Breast epithelium (tissue), 4 donors: ENCODE results near the gene UNC13B. TPM values are rescaled to one million over a fixed set of nuclear protein-coding genes. Genes with fewer than 3 reads are reported as not detected.

ENCODE experiments used
- DNase-seq, 2 donors: peaks; one replicate each; pipeline ENCODE4 v3.0.0-alpha.2; 2019; ENCODE audit warnings: low spot score in 2 of 2
- H3K27ac ChIP-seq, 2 donors: fragments of 200-600 bp; sonication (generic) in 1 of 2; one replicate each; pipeline ENCODE4 v1.5.1; 2016 to 2019; ENCODE audit warnings: mild to moderate bottlenecking in 1 of 2
- H3K27me3 ChIP-seq, 2 donors: fragments of 200-600 bp; sonication (generic) in 1 of 2; one replicate each; pipeline versions ENCODE4 v1.5.1 to v1.6.0; 2017 to 2019; ENCODE audit warnings: control low read depth in 1 of 2, mild to moderate bottlenecking in 1 of 2
- H3K36me3 ChIP-seq: fragments of 200-600 bp; one replicate; pipeline ENCODE4 v1.5.1; 2019
- H3K4me1 ChIP-seq, 2 donors: fragments of 200-600 bp; sonication (generic); one replicate each; pipeline ENCODE4 v1.5.1; 2016 to 2019; ENCODE audit warnings: control low read depth in 1 of 2
- H3K4me3 ChIP-seq, 3 donors: fragments of 200-600 bp; sonication (generic); 1 replicate in 2 of 3; 2 replicates in 1 of 3; pipeline ENCODE4 v1.5.1; 2016 to 2019; ENCODE audit warnings: mild to moderate bottlenecking in 3 of 3, moderate library complexity in 2 of 3
- H3K9me3 ChIP-seq, 2 donors: fragments of 200-600 bp; sonication (generic) in 1 of 2; one replicate each; pipeline ENCODE4 v1.5.1; 2016 to 2019; ENCODE audit warnings: control low read depth in 1 of 2
- POLR2A ChIP-seq: fragments of 450-650 bp; IDR thresholded peaks from one replicate; pipeline ENCODE4 v1.6.1; 2016; ENCODE audit warnings: antibody characterized with exemption, mild to moderate bottlenecking, moderate library complexity
- POLR2AphosphoS5 ChIP-seq, 3 donors: sonication (generic); formaldehyde crosslinking; IDR thresholded peaks; one replicate each; pipeline ENCODE4 v1.6.1; 2017; ENCODE audit warnings: antibody characterized with exemption in 3 of 3
- intact Hi-C: fragments of 100-400 bp; cut with DNase I; formaldehyde crosslinking; loops from one replicate; pipeline ENCODE4 v1.15.1; 2023; ENCODE audit warnings: low total_unique reads
- total RNA-seq, 3 donors: library from RNA; depleted of rRNA; stranded (reverse); fragments of >200 nt; gene quantifications; one replicate each; pipeline ENCODE4 v1.1.0, GENCODE V29; 2016
- TF ChIP-seq, protein P1 (sequence below), 3 donors: fragments of 450-650 bp; IDR thresholded peaks; one replicate each; pipeline ENCODE4 v1.5.1; 2016 to 2017; ENCODE audit warnings: antibody characterized with exemption in 3 of 3, mild to moderate bottlenecking in 3 of 3, moderate library complexity in 3 of 3

UNC13B gene
- total RNA-seq, 3 donors from 2014 or later: 19.3 to 36.6 (median 27.2) TPM

DNA sequence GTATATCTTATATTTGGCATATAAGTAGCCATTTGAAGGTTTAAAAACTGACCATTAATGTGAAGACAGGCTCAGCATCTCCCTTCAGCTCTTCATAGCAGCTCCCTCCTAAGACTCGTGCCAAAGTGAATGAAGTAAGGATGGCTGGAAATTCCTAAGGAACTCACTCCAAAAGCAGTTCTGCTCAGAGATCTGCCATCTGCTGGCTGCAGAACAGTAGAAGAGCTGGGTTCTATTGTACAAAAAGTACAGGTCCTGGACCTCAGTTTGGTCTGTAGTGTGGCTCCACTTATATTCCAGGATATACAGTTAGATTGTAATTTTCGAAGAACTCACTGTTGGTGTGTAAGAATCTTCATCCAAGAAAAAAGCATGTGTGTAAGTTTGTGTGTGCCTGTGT lies 223.2 kb downstream of the UNC13B start:
- Histone ChIP-seq H3K4me3 (no peak overlapping the region), H3K4me1 (no peaks in the 10 kb centered on the region), H3K27ac (no peak overlapping the region), H3K9me3 (no peaks in the 10 kb centered on the region), H3K27me3 (no peaks in the 10 kb centered on the region), H3K36me3 (no peaks in the 10 kb centered on the region)
- no peak for DNase-seq
- TF ChIP-seq, protein P1, sequence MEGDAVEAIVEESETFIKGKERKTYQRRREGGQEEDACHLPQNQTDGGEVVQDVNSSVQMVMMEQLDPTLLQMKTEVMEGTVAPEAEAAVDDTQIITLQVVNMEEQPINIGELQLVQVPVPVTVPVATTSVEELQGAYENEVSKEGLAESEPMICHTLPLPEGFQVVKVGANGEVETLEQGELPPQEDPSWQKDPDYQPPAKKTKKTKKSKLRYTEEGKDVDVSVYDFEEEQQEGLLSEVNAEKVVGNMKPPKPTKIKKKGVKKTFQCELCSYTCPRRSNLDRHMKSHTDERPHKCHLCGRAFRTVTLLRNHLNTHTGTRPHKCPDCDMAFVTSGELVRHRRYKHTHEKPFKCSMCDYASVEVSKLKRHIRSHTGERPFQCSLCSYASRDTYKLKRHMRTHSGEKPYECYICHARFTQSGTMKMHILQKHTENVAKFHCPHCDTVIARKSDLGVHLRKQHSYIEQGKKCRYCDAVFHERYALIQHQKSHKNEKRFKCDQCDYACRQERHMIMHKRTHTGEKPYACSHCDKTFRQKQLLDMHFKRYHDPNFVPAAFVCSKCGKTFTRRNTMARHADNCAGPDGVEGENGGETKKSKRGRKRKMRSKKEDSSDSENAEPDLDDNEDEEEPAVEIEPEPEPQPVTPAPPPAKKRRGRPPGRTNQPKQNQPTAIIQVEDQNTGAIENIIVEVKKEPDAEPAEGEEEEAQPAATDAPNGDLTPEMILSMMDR (IDR thresholded peaks at IDR 0.05): peak in 1 of 3 donors; percentile 24
- TF ChIP-seq POLR2A: no peak
- intact Hi-C loops: no loop called here

- H3K4me3 ChIP-seq: no peak overlapping the region
- TF ChIP-seq, protein P1 (IDR thresholded peaks at IDR 0.05): no peak
- TF ChIP-seq POLR2AphosphoS5 (IDR thresholded peaks at IDR 0.05) (no peak), POLR2A (no peak)
- H3K27ac ChIP-seq: no peak overlapping the region
- intact Hi-C loops: no loop called here
- H3K36me3 ChIP-seq: peaks cover 10% of the 10 kb centered on the region
- no peaks in the 10 kb centered on the region for H3K9me3 ChIP-seq
- H3K27me3 ChIP-seq: no peaks in the 10 kb centered on the region
- no peak for DNase-seq
- no peaks in the 10 kb centered on the region for H3K4me1 ChIP-seq
Measured at GRCh38 chr9:35395076-35395705, 233.4 kb downstream of the UNC13B start.

DNA sequence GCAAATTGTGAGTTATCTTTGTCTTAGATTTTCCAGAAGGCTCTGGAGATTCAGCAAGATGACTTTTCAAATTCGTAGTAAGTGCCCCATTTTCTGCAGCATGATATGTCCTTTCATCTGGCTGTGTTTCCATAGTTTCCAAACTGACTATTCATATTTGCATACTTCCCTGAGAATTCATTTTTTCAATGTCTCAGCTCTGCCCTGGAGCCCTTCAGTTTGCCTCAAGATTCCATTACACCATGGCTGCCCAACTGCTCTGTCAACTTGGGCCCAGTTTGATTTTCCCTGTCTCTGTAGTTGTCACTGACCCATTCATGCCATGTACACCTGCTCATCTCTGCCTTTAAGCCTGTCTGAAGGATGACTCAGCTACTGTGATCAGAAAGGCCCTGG lies 233.9 kb downstream of the UNC13B start:
- no peaks in the 10 kb centered on the region for H3K9me3 ChIP-seq
- no peaks in the 10 kb centered on the region for H3K4me1 ChIP-seq
- peaks cover 10% of the 10 kb centered on the region for H3K36me3 ChIP-seq
- DNase-seq: no peak
- TF ChIP-seq POLR2AphosphoS5 (IDR thresholded peaks at IDR 0.05) (no peak), POLR2A (no peak)
- TF ChIP-seq, protein P1 (IDR thresholded peaks at IDR 0.05): no peak
- intact Hi-C loops: no loop called here
- H3K27ac ChIP-seq: no peak overlapping the region
- no peaks in the 10 kb centered on the region for H3K27me3 ChIP-seq
- H3K4me3 ChIP-seq: no peak overlapping the region

- Histone ChIP-seq H3K27ac (no peak overlapping the region), H3K9me3 (no peaks in the 10 kb centered on the region), H3K27me3 (no peaks in the 10 kb centered on the region), H3K4me3 (no peak overlapping the region), H3K36me3 (peaks cover 10% of the 10 kb centered on the region), H3K4me1 (no peaks in the 10 kb centered on the region)
- DNase-seq: no peak
- no peak for TF ChIP-seq POLR2A
- no peak for TF ChIP-seq POLR2AphosphoS5 (IDR thresholded peaks at IDR 0.05)
- TF ChIP-seq, protein P1 (IDR thresholded peaks at IDR 0.05): no peak
- intact Hi-C loops: no loop called here
Measured at GRCh38 chr9:35396560-35397215, 234.9 kb downstream of the UNC13B start.

GRCh38 chr9:35397216-35397698 lies 235.4 kb downstream of the UNC13B start:
- intact Hi-C loops: no loop called here
- H3K27me3 ChIP-seq: no peaks in the 10 kb centered on the region
- no peak overlapping the region for H3K27ac ChIP-seq
- H3K4me3 ChIP-seq: no peak overlapping the region
- peaks cover 10% of the 10 kb centered on the region for H3K36me3 ChIP-seq
- H3K4me1 ChIP-seq: no peaks in the 10 kb centered on the region
- no peak for TF ChIP-seq POLR2A
- DNase-seq: no peak
- H3K9me3 ChIP-seq: no peaks in the 10 kb centered on the region
